ENCODE measurements around the gene C4B. TPM values are rescaled to one million over a fixed set of nuclear protein-coding genes. Genes with fewer than 3 reads are reported as not detected.

Gene C4B
- total RNA-seq, 1 experiment from 2014 or later = 2.7 TPM

DNA sequence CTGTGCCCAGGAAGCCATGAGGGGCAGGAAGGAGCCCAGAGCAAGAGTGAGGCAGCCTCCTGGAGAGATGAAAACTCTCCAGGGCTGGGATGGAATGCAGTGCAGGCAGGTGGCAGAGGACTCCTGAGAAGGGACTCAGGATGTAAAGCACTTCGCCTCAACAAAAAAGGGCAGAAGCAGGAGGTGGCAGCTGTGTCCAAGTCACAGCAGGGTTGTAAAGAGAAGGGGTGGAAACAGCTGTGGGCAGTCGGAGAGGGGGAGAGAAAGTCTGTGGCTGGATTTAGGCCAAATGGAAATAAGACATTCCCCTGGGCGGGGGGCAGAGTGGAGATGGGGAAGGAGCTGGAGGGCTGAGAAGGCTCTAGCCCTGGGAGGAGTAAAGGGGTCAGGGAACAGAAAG is 58.5 kb downstream of the C4B start:
- no peaks in the 10 kb centered on the region for H3K23me2 ChIP-seq (ENCODE audit: insufficient read length, low read depth, low read length, poor library complexity, severe bottlenecking)
- H2BK5ac ChIP-seq (ENCODE audit: insufficient read length, low read length) = no peak overlapping the region
- H3K4me2 ChIP-seq (ENCODE audit: insufficient read depth, insufficient read length, low read length) = no peak overlapping the region
- H2AFZ ChIP-seq (ENCODE audit: low read length) = no peak overlapping the region
- H2AK5ac ChIP-seq (ENCODE audit: insufficient read length, low read length) = no peak overlapping the region
- H3K18ac ChIP-seq (ENCODE audit: insufficient read length, low read depth, low read length) = no peak overlapping the region
- no peaks in the 10 kb centered on the region for H3K27me3 ChIP-seq (ENCODE audit: insufficient read depth, low read length)
- H3K14ac ChIP-seq (ENCODE audit: insufficient read depth, low read length) = peak overlapping the region; percentile 44; the same call in 1 of the 2 replicates
- no peaks in the 10 kb centered on the region for H4K20me1 ChIP-seq (ENCODE audit: control insufficient read depth, insufficient read depth, insufficient read length)
- no peaks in the 10 kb centered on the region for H3K9me3 ChIP-seq (ENCODE audit: control insufficient read depth, low read depth, low read length)
- H3K4me1 ChIP-seq (ENCODE audit: insufficient read depth, low read length) = no peaks in the 10 kb centered on the region
- H2BK120ac ChIP-seq (ENCODE audit: low read depth, low read length, poor library complexity, severe bottlenecking) = no peak overlapping the region
- no peak for TF ChIP-seq CTCF (conservative IDR thresholded peaks at IDR 0.05)
- H3K79me1 ChIP-seq (ENCODE audit: insufficient read depth, low read depth, low read length, poor library complexity, severe bottlenecking) = no peaks in the 10 kb centered on the region
- no peak overlapping the region for H4K91ac ChIP-seq (ENCODE audit: insufficient read length, low read depth, low read length)
- no peak overlapping the region for H3K27ac ChIP-seq (ENCODE audit: insufficient read length, low read depth, low read length)
- no peak overlapping the region for H3K23ac ChIP-seq (ENCODE audit: insufficient read length, low read depth, low read length)
- no peak overlapping the region for H3K56ac ChIP-seq (ENCODE audit: insufficient read length, low read depth, low read length)
- H3K9me3 Mint-ChIP-seq = no peaks in the 10 kb centered on the region
- no peak overlapping the region for H4K5ac ChIP-seq (ENCODE audit: insufficient read length, low read depth, low read length)
- H3K36me3 Mint-ChIP-seq (ENCODE audit: insufficient read depth in 1 of 3, low read depth in 3 of 3) = no peaks in the 10 kb centered on the region; a peak in 1 of 7 replicates
- H3K4me3 Mint-ChIP-seq = no peak overlapping the region; a peak in 1 of 5 replicates
- H3K27ac Mint-ChIP-seq = peak overlapping the region; percentile 44 to 95 (median 67); a peak in 5 of 7 replicates
- H2BK20ac ChIP-seq (ENCODE audit: low read depth, low read length, poor library complexity, severe bottlenecking) = no peak overlapping the region
- no peak for DNase-seq
- no peak overlapping the region for H3K9ac ChIP-seq (ENCODE audit: extremely low read depth, insufficient read length, low read length)
- H4K8ac ChIP-seq (replicated peaks; ENCODE audit: insufficient read length, low read depth, low read length) = no peak overlapping the region
- peaks cover 24 to 29% of the 10 kb centered on the region in 2 experiments for H3K4me1 Mint-ChIP-seq
- no peak overlapping the region for H2BK15ac ChIP-seq (ENCODE audit: low read depth, low read length)
- H3T11ph ChIP-seq (ENCODE audit: low read length) = no peak overlapping the region
- peaks cover 5% of the 10 kb centered on the region for H3K27me3 Mint-ChIP-seq (ENCODE audit: low read depth)
- H3K4ac ChIP-seq (ENCODE audit: low read depth, low read length) = no peak overlapping the region
- no peak overlapping the region for H2BK12ac ChIP-seq (ENCODE audit: insufficient read length, low read depth, low read length)
- no peaks in the 10 kb centered on the region for H3K79me2 ChIP-seq (ENCODE audit: insufficient read depth, low read length)
- no CpG with 5 or more reads among the region's 3 CpGs for WGBS (ENCODE audit: extremely low coverage, insufficient read length, low lambda C conversion rate)
